Thoracic aorta (tissue), 2 donors: Measurements from ENCODE around the gene AMPD3. TPM values are rescaled to one million over a fixed set of nuclear protein-coding genes. Genes with fewer than 3 reads are reported as not detected.

Experiments
- ATAC-seq: fragments of 150-250 bp; one replicate; pipeline ENCODE4 v1.8.0; 2017; ENCODE audit warnings: low read depth; ENCODE audit not compliant: insufficient number of reproducible peaks, low FRiP score
- DNase-seq: peaks from one replicate; pipeline ENCODE4 v3.0.0-alpha.2; 2020; ENCODE audit warnings: low spot score
- H3K27ac ChIP-seq, 2 donors: fragments of 200-600 bp; sonication (generic); 1 replicate in 1 of 2; 2 replicates in 1 of 2; pipeline ENCODE4 v1.5.1; 2016; ENCODE audit warnings: mild to moderate bottlenecking in 2 of 2, moderate library complexity in 2 of 2
- H3K27me3 ChIP-seq: fragments of 200-600 bp; sonication (generic); replicated peaks from 2 replicates; pipeline ENCODE4 v1.6.0; 2016; ENCODE audit warnings: mild to moderate bottlenecking; ENCODE audit not compliant: insufficient read depth
- H3K36me3 ChIP-seq: fragments of 200-600 bp; sonication (generic); one replicate; pipeline ENCODE4 v1.5.1; 2016
- H3K4me1 ChIP-seq, 2 donors: fragments of 200-600 bp; sonication (generic); 1 replicate in 1 of 2; 2 replicates in 1 of 2; pipeline versions ENCODE4 v1.5.1 to v1.6.0; 2016; ENCODE audit warnings: low read depth in 2 of 2, mild to moderate bottlenecking in 1 of 2; ENCODE audit not compliant: control insufficient read depth in 1 of 2
- H3K4me3 ChIP-seq: fragments of 200-600 bp; sonication (generic); 2 replicates; pipeline ENCODE4 v1.5.1; 2016; ENCODE audit warnings: mild to moderate bottlenecking
- H3K9me3 ChIP-seq: fragments of 200-600 bp; sonication (generic); 2 replicates; pipeline ENCODE4 v1.5.1; 2016
- CTCF ChIP-seq: fragments of 200-600 bp; sonication (generic); IDR thresholded peaks from one replicate; pipeline ENCODE4 v1.5.1; 2019; ENCODE audit warnings: antibody characterized with exemption
- total RNA-seq, 2 donors: library from RNA; depleted of rRNA; stranded (reverse); fragments of >200 nt; gene quantifications; one replicate each; pipeline versions ENCODE4 v1.1.0 to v1.2.3, GENCODE V29; 2016

Gene AMPD3
- total RNA-seq, 2 donors from 2014 or later, result 7.0 to 17.6 TPM

DNA sequence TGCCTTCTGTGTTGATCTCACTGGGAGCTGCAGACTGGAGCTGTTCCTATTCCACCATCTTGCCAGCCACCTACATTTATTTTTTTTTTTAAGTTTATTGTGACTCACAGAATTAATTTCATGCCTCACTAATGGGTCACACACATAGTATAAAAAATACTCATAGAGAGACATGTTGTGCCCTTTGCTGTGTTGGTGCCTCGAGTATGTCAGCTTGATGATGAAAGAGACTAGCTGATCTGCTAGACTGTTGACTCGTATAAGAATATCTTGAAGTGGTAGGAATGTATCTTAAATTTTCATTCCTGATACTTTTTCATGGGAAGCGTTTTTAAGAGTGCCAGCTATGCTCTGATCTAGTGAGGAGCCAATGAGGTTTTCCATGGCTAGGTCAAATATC, 28.6 kb upstream of the AMPD3 start:
- Histone ChIP-seq H3K4me3 (no peak overlapping the region), H3K27ac (no peak overlapping the region), H3K9me3 (no peaks in the 10 kb centered on the region), H3K27me3 (no peaks in the 10 kb centered on the region), H3K4me1 (no peaks in the 10 kb centered on the region), H3K36me3 (no peaks in the 10 kb centered on the region)
- ATAC-seq (no peak), DNase-seq (no peak)
- TF ChIP-seq CTCF, result no peak

- ATAC-seq, result no peak
Measured at GRCh38 chr11:10428453-10428852, 26.6 kb upstream of the AMPD3 start.

DNA sequence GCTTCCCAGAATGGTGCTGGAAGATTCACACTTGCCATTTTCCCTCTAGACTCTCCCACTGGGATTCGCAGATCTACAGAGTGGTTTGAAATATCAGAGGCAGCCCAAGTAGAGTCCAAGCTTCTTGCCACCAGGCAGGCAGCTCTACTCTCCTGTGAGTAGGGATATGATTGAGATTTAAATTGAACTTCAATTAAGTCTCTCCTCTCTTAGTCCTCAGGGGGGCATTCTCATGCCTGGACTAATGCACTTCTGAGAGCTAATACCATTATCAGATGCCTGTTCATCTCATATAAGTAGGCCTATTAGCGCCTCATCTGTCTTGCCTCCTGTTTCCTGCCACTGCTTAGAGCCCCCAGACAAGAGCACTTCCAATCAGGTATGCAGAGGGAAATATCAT, 25.5 kb upstream of the AMPD3 start:
- no peak for TF ChIP-seq CTCF
- H3K27me3 ChIP-seq, result no peaks in the 10 kb centered on the region
- no peaks in the 10 kb centered on the region for H3K36me3 ChIP-seq
- H3K4me1 ChIP-seq, result no peaks in the 10 kb centered on the region
- no peak overlapping the region for H3K4me3 ChIP-seq
- ATAC-seq (no peak), DNase-seq (no peak)
- no peaks in the 10 kb centered on the region for H3K9me3 ChIP-seq
- H3K27ac ChIP-seq, result no peak overlapping the region

More at GRCh38 chr11:10428453-10428852, 26.6 kb upstream of the AMPD3 start:
- Histone ChIP-seq H3K9me3 (no peaks in the 10 kb centered on the region), H3K4me1 (no peaks in the 10 kb centered on the region), H3K27me3 (no peaks in the 10 kb centered on the region), H3K27ac (no peak overlapping the region), H3K4me3 (no peak overlapping the region), H3K36me3 (no peaks in the 10 kb centered on the region)
- DNase-seq, result no peak
- no peak for TF ChIP-seq CTCF

- no peaks in the 10 kb centered on the region for H3K4me1 ChIP-seq
- no peak overlapping the region for H3K27ac ChIP-seq
- no peak for TF ChIP-seq CTCF
- no peaks in the 10 kb centered on the region for H3K27me3 ChIP-seq
- ATAC-seq, result no peak
- no peak overlapping the region for H3K4me3 ChIP-seq
- no peaks in the 10 kb centered on the region for H3K9me3 ChIP-seq
- H3K36me3 ChIP-seq, result no peaks in the 10 kb centered on the region
- no peak for DNase-seq
Measured at GRCh38 chr11:10432493-10432892, 22.6 kb upstream of the AMPD3 start.

- H3K27me3 ChIP-seq, result no peaks in the 10 kb centered on the region
- no peaks in the 10 kb centered on the region for H3K36me3 ChIP-seq
- DNase-seq (no peak), ATAC-seq (no peak)
- H3K9me3 ChIP-seq, result no peaks in the 10 kb centered on the region
- TF ChIP-seq CTCF, result no peak
- H3K4me3 ChIP-seq, result no peak overlapping the region
- no peaks in the 10 kb centered on the region for H3K4me1 ChIP-seq
- no peak overlapping the region for H3K27ac ChIP-seq
Measured at GRCh38 chr11:10432971-10433370, 22.1 kb upstream of the AMPD3 start.
